Fibroblast of lung (primary cell): ENCODE results near the gene EPS8.

Experiments
- CTCF ChIP-seq, 2 donors: IDR thresholded peaks in 1 of 2; conservative IDR thresholded peaks in 1 of 2; 1 replicate in 1 of 2; 2 replicates in 1 of 2; pipeline ENCODE4 v1.5.1; 2011 to 2012; ENCODE audit warnings: low read length in 2 of 2, control low read depth in 1 of 2, inconsistent platforms in 1 of 2, low read depth in 1 of 2, mild to moderate bottlenecking in 1 of 2
- EZH2 ChIP-seq: IDR thresholded peaks from 2 replicates; pipeline ENCODE4 v1.5.1; 2012; ENCODE audit warnings: low read length, control low read depth, mild to moderate bottlenecking; ENCODE audit errors: missing control alignments

DNA sequence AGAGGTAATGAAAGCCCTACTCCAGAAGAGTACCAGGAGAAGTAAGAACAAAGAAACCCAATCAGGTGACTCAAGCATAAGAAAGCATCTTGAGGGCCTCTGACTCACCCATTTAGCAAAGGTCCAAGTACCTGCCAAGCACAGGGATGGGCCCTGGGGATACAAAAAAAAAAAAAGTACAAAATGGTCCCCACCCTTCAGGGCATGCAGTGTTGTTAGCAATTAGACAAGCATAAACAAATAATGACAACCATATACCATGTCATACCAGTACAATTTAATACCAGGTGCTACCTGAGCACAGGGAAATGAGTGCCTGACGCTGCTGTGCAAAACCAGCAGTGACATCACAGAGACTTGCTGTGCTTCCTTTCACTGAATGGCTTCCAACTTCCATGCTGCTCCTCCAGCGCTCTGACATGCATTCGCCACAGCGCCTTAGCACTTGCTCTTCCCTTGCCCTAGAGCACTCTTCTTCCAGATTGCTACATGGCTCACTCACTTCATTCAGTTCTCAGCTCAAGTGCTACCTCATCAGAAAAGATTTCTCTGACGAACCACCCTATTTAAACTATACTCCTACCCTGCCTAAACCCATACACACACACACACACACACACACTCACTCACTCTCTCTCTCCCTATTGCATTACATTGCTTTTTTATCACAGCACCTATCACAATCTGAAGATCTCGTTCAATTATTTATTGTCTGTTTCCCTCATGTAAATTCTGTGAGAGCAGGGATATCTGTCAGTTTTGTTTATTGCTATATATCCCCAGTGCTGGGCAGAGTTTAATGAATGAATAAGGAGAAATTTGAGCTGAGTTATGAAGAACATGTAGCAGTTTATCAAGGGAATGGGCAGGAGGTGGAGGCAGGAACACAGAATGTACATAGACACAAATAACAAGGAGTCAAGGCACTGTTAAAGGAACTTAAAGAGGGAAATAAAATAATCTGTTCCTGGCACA is 12.9 kb upstream of the EPS8 start:
- no peak for TF ChIP-seq CTCF (conservative IDR thresholded peaks at IDR 0.05 in 1 of 2, IDR thresholded peaks at IDR 0.05 in 1 of 2; ENCODE audit: low read depth in 1 of 2, low read length in 2 of 2)
- TF ChIP-seq EZH2 = no peak
